Ishikawa (cell line): Measurements from ENCODE around the gene TMPRSS4.

Source experiments
- CEBPB ChIP-seq: IDR thresholded peaks from 2 replicates; pipeline ENCODE4 v1.6.1; 2012
- CREB1 ChIP-seq: IDR thresholded peaks from 2 replicates; pipeline ENCODE4 v1.6.1; 2012; ENCODE audit warnings: low read depth
- EGR1 ChIP-seq: IDR thresholded peaks from 2 replicates; pipeline ENCODE4 v1.6.1; 2012
- EP300 ChIP-seq: IDR thresholded peaks from 2 replicates; pipeline ENCODE4 v1.6.1; 2012; ENCODE audit warnings: borderline replicate concordance
- FOXM1 ChIP-seq: IDR thresholded peaks from 2 replicates; pipeline ENCODE4 v1.6.1; 2012; ENCODE audit warnings: low read depth, borderline replicate concordance
- NFIC ChIP-seq: IDR thresholded peaks from 2 replicates; pipeline ENCODE4 v1.6.1; 2012
- RAD21 ChIP-seq: IDR thresholded peaks from 2 replicates; pipeline ENCODE4 v1.6.1; 2012; ENCODE audit warnings: low read depth
- REST ChIP-seq: IDR thresholded peaks from 2 replicates; pipeline ENCODE4 v1.6.1; 2012; ENCODE audit warnings: low read depth, mild to moderate bottlenecking
- TAF1 ChIP-seq: IDR thresholded peaks from 2 replicates; pipeline ENCODE4 v1.6.1; 2012; ENCODE audit warnings: low read depth, mild to moderate bottlenecking
- TCF12 ChIP-seq: IDR thresholded peaks from 2 replicates; pipeline ENCODE4 v1.6.1; 2012; ENCODE audit warnings: low read depth
- TEAD4 ChIP-seq: IDR thresholded peaks from 2 replicates; pipeline ENCODE4 v1.6.1; 2012
- USF1 ChIP-seq: IDR thresholded peaks from 2 replicates; pipeline ENCODE4 v1.6.1; 2012
- YY1 ChIP-seq: IDR thresholded peaks from 2 replicates; pipeline ENCODE4 v1.6.1; 2012; ENCODE audit warnings: low read depth
- ZBTB7A ChIP-seq: IDR thresholded peaks from 2 replicates; pipeline ENCODE4 v1.6.1; 2012; ENCODE audit warnings: low read depth
- TF ChIP-seq, protein P1 (sequence below): IDR thresholded peaks from 2 replicates; pipeline ENCODE4 v1.6.1; 2012

Gene TMPRSS4

GRCh38 chr11:118129471-118130172 is 52.7 kb downstream of the TMPRSS4 start:
- TF ChIP-seq TCF12: no peak
- no peak for TF ChIP-seq CREB1
- no peak for TF ChIP-seq RAD21
- TF ChIP-seq YY1: no peak
- TF ChIP-seq EP300: no peak
- no peak for TF ChIP-seq USF1
- TF ChIP-seq TAF1: no peak
- no peak for TF ChIP-seq CEBPB
- TF ChIP-seq ZBTB7A: no peak

DNA sequence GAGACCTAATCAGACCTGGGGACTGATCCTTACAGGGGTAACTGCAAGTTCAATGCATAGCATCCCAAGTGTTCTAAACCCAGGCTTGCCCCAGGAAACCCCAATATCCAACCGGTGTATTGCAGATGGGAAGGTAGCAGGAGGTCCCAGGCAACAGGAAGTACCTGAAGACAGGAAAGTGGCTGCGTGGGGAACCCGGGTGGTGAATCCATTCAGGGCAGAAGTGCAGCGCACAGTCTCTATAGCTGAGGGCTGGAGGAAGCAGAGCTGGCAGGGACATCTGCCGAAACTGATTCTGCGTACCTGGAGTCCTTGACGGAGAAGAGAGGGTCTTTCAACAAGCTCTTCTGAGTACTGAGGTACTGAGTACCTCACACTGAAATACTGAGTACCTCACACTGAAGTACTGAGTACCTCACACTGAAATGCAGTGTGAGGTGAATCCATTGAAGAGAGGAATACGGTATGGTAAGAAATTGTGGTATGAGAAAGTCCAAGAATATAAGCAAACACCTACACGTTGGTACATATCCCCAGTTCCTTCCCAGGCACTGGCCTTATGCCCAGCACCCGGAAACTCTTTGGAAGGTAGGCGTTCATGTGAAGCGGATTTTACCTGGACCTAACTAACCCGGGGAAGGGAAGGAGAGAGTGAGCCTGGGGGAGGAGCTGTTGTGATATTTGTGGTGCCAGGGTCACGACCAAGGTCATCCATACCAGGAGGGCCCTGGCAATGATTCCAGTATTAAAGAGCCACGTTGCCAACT is 55.7 kb downstream of the TMPRSS4 start:
- no peak for TF ChIP-seq ZBTB7A
- TF ChIP-seq FOXM1: no peak
- no peak for TF ChIP-seq YY1
- no peak for TF ChIP-seq USF1
- no peak for TF ChIP-seq TAF1
- TF ChIP-seq CREB1: no peak
- TF ChIP-seq TCF12: no peak
- no peak for TF ChIP-seq REST
- TF ChIP-seq CEBPB: no peak

- TF ChIP-seq ZBTB7A: no peak
- TF ChIP-seq EP300: no peak
- no peak for TF ChIP-seq TEAD4
- TF ChIP-seq TAF1: no peak
- no peak for TF ChIP-seq REST
- TF ChIP-seq NFIC: no peak
- TF ChIP-seq, protein P1, sequence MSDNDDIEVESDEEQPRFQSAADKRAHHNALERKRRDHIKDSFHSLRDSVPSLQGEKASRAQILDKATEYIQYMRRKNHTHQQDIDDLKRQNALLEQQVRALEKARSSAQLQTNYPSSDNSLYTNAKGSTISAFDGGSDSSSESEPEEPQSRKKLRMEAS: no peak
- TF ChIP-seq TCF12: no peak
- no peak for TF ChIP-seq FOXM1
- no peak for TF ChIP-seq CEBPB
- no peak for TF ChIP-seq EGR1
- no peak for TF ChIP-seq CREB1
- TF ChIP-seq USF1: no peak
- TF ChIP-seq YY1: no peak
- no peak for TF ChIP-seq RAD21
These were observed 56.9 kb downstream of the TMPRSS4 start for GRCh38 chr11:118133816-118134215.

GRCh38 chr11:118135051-118135795 is 58.3 kb downstream of the TMPRSS4 start:
- TF ChIP-seq USF1 (no peak), EP300 (no peak), RAD21 (no peak), CREB1 (no peak)

- TF ChIP-seq TCF12 (no peak), NFIC (no peak), USF1 (no peak), YY1 (no peak), REST (no peak), FOXM1 (no peak), CREB1 (no peak), TEAD4 (no peak), EGR1 (no peak), CEBPB (no peak), ZBTB7A (no peak), RAD21 (no peak), TAF1 (no peak), EP300 (no peak)
- TF ChIP-seq, protein P1: no peak
These were observed 58.9 kb downstream of the TMPRSS4 start for GRCh38 chr11:118135796-118136165.
